Activated naive CD4-positive, alpha-beta T cell treated with anti-CD3 and anti-CD28 coated beads, Interleukin-2, amount 50 U/mL, for 72 hours (primary cell): ENCODE results near the gene ZSCAN22. TPM values are rescaled to one million over a fixed set of nuclear protein-coding genes. Genes with fewer than 3 reads are reported as not detected.
"Not testable (repeated sequence)": the region's sequence is repeated elsewhere in the genome, so short reads cannot be mapped to it uniquely, and the experiment has no call there.

Source experiments
- ATAC-seq, 2 donors: fragments of 150-1000 bp; cut with Tn5 transposase; 2 replicates each; pipeline ENCODE4 v1.10.0; 2021; ENCODE audit warnings: mild to moderate bottlenecking in 2 of 2, moderate library complexity in 2 of 2
- DNase-seq, 2 donors: peaks; one replicate each; pipeline ENCODE4 v3.0.0; 2021 to 2022; ENCODE audit warnings: low spot score in 2 of 2
- H3K27ac Mint-ChIP-seq, 2 donors: one replicate each; pipeline ENCODE4 v1.8.0; 2022; ENCODE audit warnings: mild to moderate bottlenecking in 2 of 2, mixed read lengths in 2 of 2
- H3K36me3 Mint-ChIP-seq, 2 donors: one replicate each; pipeline ENCODE4 v1.8.0; 2022; ENCODE audit warnings: mixed read lengths in 2 of 2
- H3K9me3 Mint-ChIP-seq, 2 donors: one replicate each; pipeline ENCODE4 v1.8.0; 2022; ENCODE audit warnings: mixed read lengths in 2 of 2
- total RNA-seq, 2 donors: library from RNA; stranded (reverse); gene quantifications; one replicate each; pipeline ENCODE4 v1.2.3, GENCODE V29; 2022

Gene ZSCAN22
- total RNA-seq, 2 donors from 2014 or later, result 3.1 to 4.3 TPM

- ATAC-seq (no peak), DNase-seq (no peak)
- no peaks in the 10 kb centered on the region for H3K9me3 Mint-ChIP-seq
- H3K36me3 Mint-ChIP-seq, result peaks cover 10 to 18% of the 10 kb centered on the region in 2 donors
- no peak overlapping the region for H3K27ac Mint-ChIP-seq
Observed at GRCh38 chr19:58355215-58355796, 28.5 kb downstream of the ZSCAN22 start.

- Mint-ChIP-seq H3K9me3 (no peaks in the 10 kb centered on the region), H3K27ac (no peak overlapping the region), H3K36me3 (peaks cover 5 to 13% of the 10 kb centered on the region in 2 donors)
- peak in 1 of 2 donors; percentile 35 for DNase-seq
- ATAC-seq, result peak; percentile 46 to 73
Observed at GRCh38 chr19:58355908-58356765, 29.3 kb downstream of the ZSCAN22 start.

- ATAC-seq, result no peak
- no peaks in the 10 kb centered on the region for H3K9me3 Mint-ChIP-seq
- H3K27ac Mint-ChIP-seq, result no peak overlapping the region
- peaks cover 4 to 8% of the 10 kb centered on the region in 2 donors for H3K36me3 Mint-ChIP-seq
- no peak for DNase-seq
Observed at GRCh38 chr19:58356766-58357480, 30.1 kb downstream of the ZSCAN22 start.

- H3K9me3 Mint-ChIP-seq, result no peaks in the 10 kb centered on the region
- ATAC-seq, result no peak
Observed at GRCh38 chr19:58357481-58358145, 30.8 kb downstream of the ZSCAN22 start.

DNA sequence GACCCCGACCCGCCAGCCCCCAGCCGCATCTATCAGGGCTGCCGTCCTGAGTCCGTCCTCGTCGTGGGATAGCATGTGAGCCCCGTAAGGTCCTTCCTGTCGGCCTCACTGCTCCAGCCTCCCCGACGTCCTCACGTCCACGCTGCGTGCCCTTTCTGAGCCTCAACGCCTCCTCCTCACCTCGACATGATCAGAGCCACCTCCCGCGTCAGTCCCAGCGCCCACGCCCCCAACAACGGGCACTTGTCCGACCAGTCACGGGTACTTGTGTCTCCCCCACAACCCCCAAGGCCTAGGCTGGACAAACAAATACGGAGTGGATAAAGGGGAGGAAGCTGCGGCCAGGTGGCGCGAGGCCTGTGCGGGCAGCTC is 35.1 kb downstream of the ZSCAN22 start:
- Mint-ChIP-seq H3K9me3 (no peaks in the 10 kb centered on the region), H3K27ac (peak overlapping the region; percentile 87 to 99), H3K36me3 (peaks cover 0 to 8% of the 10 kb centered on the region in 2 donors)
- peak; percentile 25 to 52 for ATAC-seq
- DNase-seq, result peak; percentile 56 to 70

More at GRCh38 chr19:58357481-58358145, 30.8 kb downstream of the ZSCAN22 start:
- no peak overlapping the region for H3K27ac Mint-ChIP-seq
- DNase-seq, result no peak
- peaks cover 4 to 8% of the 10 kb centered on the region in 2 donors for H3K36me3 Mint-ChIP-seq

- Mint-ChIP-seq H3K9me3 (no peaks in the 10 kb centered on the region), H3K27ac (peak within 1 kb of the TSS; percentile 87 to 99), H3K36me3 (peaks cover 0 to 8% of the 10 kb centered on the region in 2 donors)
- ATAC-seq (peak; percentile 97), DNase-seq (peak; percentile 96 to 97)
Observed at GRCh38 chr19:58362272-58362994, 35.6 kb downstream of the ZSCAN22 start, which contains the start of gene ZNF497. TSS of gene ZNF497 (minus strand) at chr19:58362751. CDS start at chr19:58357635, 5,116 bp downstream.

DNA sequence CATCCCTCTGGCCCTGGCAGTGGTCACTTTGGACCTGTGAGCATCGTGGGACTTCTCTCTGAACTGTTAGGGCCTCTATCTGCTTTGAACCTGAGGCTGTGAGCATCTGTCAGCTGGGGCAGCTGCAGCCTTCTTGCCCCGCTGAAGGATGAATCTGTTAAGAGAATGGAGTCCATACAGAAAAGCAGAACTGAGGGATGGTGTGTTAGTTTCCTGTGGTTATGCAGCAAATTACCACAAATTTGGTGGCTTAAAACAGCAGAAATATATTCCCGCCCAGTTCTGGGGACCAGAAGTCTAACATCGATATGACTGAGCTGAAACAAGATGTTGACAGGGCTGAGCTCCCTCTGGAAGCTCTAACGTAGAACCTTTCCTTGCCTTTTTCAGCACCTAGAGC is 37.4 kb downstream of the ZSCAN22 start:
- DNase-seq (no peak), ATAC-seq (no peak)
- H3K9me3 Mint-ChIP-seq, result no peaks in the 10 kb centered on the region
- H3K36me3 Mint-ChIP-seq, result peaks cover 0 to 8% of the 10 kb centered on the region in 2 donors
- no peak overlapping the region for H3K27ac Mint-ChIP-seq

GRCh38 chr19:58366585-58367430 is 40.0 kb downstream of the ZSCAN22 start:
- no peak for ATAC-seq
- no peaks in the 10 kb centered on the region for H3K9me3 Mint-ChIP-seq
- DNase-seq, result no peak
- peaks cover 0 to 5% of the 10 kb centered on the region in 2 donors for H3K36me3 Mint-ChIP-seq
- no peak overlapping the region for H3K27ac Mint-ChIP-seq

DNA sequence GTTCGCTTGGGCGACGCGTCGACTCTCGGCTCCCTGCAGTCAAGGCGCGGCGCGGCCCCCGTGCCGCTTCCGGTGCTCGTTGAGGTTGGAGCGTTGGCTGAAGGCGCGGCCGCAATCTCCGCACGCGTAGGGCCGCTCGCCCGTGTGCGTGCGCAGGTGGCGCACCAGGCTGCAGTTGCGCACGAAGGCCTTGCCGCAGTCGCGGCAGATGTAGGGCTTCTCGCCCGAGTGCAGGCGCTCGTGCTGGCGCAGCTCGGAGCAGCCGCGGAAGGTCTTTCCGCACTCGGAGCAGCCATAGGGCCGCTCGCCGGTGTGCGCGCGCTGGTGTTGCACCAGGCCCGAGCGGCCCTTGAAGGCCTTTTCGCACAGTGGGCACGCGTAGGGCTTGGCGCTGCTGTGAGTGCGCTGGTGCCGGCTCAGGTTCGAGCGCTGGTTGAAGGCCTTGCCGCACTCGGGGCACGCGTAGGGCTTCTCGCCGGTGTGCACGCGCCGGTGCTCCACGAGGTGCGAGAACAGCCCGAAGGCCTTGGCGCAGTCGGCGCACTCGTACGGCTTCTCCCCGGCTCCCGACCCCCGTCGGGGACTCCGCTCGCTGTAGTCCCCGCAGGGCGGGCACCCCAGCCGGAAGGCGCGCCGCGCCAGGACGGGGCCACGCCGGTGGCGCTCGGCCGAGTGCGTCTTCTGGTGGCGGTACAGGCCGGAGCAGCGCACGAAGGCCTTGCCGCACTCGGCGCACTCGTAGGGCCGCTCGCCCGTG is 41.1 kb downstream of the ZSCAN22 start:
- Mint-ChIP-seq H3K9me3 (no peaks in the 10 kb centered on the region), H3K27ac (no peak overlapping the region), H3K36me3 (no peaks in the 10 kb centered on the region)
- ATAC-seq (no peak), DNase-seq (no peak)

- ATAC-seq, result no peak
- DNase-seq, result peak in 1 of 2 donors; percentile 53
- Mint-ChIP-seq H3K9me3 (no peaks in the 10 kb centered on the region), H3K27ac (no peak overlapping the region), H3K36me3 (no peaks in the 10 kb centered on the region)
Observed at GRCh38 chr19:58368561-58369360, 42.0 kb downstream of the ZSCAN22 start.

- DNase-seq, result no peak
- Mint-ChIP-seq H3K36me3 (no peaks in the 10 kb centered on the region), H3K27ac (no peak overlapping the region), H3K9me3 (no peaks in the 10 kb centered on the region)
- no peak for ATAC-seq
Observed at GRCh38 chr19:58372311-58373133, 45.7 kb downstream of the ZSCAN22 start.

DNA sequence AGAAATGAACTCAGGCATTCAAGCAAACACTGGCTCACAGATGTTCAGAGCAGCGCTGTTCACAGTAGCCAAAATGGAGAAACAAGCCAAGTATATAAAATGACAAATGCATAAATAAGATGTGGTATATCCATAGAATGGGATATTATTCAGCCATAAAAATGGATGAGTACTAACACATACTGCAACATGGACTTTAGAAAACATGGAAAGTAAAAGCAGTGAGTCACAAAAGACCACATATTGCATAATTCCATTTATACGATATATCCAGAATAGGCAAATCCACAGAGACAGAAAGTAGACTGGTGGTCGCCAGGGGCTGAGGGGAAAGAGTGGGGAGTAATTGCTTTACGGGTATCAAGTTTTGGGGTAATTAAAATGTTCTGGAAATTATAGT is 47.4 kb downstream of the ZSCAN22 start:
- ATAC-seq, result no peak
- no peaks in the 10 kb centered on the region for H3K9me3 Mint-ChIP-seq
- H3K36me3 Mint-ChIP-seq, result no peaks in the 10 kb centered on the region
- H3K27ac Mint-ChIP-seq, result no peak overlapping the region
- no peak for DNase-seq

DNA sequence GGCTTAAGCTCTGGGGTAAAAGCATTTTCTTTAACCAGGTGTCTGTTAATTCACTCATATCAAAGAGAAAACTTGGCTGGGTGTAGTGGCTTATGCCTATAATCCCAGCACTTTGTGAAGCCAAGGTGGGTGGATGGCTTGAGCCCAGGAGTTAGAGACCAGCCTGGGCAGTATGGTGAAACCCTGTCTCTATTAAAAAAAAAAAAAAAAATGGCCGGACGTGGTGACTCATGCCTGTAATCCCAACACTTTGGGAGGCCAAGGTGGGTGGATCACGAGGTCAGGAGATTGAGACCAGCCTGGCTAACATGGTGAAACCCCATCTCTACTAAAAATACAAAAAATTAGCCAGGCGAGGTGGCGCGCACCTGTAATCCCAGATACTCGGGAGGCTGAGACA is 49.9 kb downstream of the ZSCAN22 start:
- not testable (repeated sequence) for H3K36me3 Mint-ChIP-seq, DNase-seq, H3K27ac Mint-ChIP-seq, H3K9me3 Mint-ChIP-seq, ATAC-seq
